Astrocyte of the cerebellum (primary cell): ENCODE data around the gene EXOC6B.

Source experiments
- DNase-seq: peaks from one replicate; pipeline ENCODE4 v3.0.0-alpha.2; 2011; ENCODE audit warnings: low read depth
- H3K4me3 ChIP-seq: 2 replicates; pipeline ENCODE4 v1.5.1; 2011; ENCODE audit warnings: mild to moderate bottlenecking, low read depth, low read length, moderate library complexity
- in situ Hi-C: cut with HindIII; loops from 2 replicates; pipeline ENCODE4 v1.10.0; 2017; ENCODE audit warnings: low sequenced_read_pairs
- TF ChIP-seq, protein P1 (sequence below): IDR thresholded peaks from 2 replicates; pipeline ENCODE4 v1.5.1; 2012; ENCODE audit warnings: low read length, low read depth, moderate library complexity, mild to moderate bottlenecking; ENCODE audit errors: missing control alignments

EXOC6B gene

DNA sequence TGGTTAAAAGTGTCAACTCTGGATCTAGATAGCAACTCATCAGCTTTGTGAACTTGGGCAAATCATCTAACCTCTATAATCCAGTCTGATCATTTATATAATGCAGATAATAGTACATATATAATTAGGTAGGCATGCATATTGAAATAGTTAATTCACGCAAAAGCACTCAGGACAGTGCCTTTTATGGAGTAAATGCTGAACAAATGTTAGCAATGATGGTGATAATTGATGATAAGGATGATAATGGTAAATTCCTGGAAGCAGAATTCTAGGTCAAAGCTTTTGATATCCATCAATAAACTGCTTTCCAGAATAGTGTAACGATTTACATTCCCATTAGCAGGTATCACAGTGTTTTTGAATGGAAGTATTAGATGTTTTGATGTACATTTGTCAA is 618.5 kb downstream of the EXOC6B start:
- in situ Hi-C loops = no loop called here
- TF ChIP-seq, protein P1, sequence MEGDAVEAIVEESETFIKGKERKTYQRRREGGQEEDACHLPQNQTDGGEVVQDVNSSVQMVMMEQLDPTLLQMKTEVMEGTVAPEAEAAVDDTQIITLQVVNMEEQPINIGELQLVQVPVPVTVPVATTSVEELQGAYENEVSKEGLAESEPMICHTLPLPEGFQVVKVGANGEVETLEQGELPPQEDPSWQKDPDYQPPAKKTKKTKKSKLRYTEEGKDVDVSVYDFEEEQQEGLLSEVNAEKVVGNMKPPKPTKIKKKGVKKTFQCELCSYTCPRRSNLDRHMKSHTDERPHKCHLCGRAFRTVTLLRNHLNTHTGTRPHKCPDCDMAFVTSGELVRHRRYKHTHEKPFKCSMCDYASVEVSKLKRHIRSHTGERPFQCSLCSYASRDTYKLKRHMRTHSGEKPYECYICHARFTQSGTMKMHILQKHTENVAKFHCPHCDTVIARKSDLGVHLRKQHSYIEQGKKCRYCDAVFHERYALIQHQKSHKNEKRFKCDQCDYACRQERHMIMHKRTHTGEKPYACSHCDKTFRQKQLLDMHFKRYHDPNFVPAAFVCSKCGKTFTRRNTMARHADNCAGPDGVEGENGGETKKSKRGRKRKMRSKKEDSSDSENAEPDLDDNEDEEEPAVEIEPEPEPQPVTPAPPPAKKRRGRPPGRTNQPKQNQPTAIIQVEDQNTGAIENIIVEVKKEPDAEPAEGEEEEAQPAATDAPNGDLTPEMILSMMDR = no peak
- H3K4me3 ChIP-seq = no peak overlapping the region
- no peak for DNase-seq

DNA sequence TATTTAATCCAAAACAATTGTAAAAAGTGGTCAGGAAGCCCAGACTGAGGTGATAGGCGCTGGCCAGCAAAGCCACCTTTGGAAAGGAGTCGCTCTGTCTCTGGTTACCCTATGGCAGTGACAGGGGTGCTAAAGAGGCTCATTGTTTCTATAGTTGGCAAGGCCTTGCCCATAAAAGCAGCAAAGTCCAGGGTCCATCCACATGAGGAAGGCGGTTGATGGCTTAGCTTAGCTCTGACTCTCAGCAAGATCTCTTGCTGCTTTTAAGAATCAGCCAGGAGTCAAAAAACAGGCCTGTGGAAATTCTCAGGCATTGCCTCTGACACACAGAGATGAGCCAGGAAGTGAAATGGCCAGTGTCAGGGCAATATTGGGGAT is 620.3 kb downstream of the EXOC6B start:
- in situ Hi-C loops = no loop called here
- TF ChIP-seq, protein P1 = no peak
- DNase-seq = no peak
- no peak overlapping the region for H3K4me3 ChIP-seq

DNA sequence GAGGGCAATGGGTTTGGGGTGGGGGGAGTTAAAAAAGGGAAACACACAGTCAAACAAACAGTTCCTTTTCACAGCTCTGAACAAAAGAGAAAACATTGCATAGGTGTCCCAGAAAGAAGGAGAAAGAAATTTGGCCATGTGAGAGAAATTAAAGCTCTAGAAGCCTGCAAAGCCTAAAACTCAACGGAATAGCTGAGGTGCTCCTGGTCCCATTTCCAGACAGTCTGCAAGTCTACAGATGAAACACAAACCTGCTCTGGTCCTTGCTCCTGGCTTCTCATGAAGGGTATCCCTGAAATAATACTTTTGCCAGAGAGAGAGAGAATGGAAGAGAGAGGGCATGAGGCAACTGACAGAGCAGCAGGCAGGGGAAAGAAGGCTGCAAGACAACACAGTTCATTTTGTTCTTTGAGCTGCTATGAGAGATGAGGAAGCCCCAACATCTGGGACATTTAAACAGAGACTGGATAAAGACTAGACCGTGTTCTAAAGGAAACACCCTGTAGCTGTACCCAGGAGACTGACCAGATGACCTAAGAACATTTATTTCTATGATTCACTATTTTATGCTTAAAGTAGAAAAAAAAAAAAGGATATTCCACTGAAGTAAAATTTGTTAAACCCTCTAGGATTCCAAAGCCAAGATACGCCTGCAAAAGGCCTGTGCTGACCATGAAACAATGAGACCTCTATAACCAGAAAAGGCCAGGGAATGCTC is 620.9 kb downstream of the EXOC6B start:
- in situ Hi-C loops = no loop called here
- no peak overlapping the region for H3K4me3 ChIP-seq
- TF ChIP-seq, protein P1 = no peak
- no peak for DNase-seq

DNA sequence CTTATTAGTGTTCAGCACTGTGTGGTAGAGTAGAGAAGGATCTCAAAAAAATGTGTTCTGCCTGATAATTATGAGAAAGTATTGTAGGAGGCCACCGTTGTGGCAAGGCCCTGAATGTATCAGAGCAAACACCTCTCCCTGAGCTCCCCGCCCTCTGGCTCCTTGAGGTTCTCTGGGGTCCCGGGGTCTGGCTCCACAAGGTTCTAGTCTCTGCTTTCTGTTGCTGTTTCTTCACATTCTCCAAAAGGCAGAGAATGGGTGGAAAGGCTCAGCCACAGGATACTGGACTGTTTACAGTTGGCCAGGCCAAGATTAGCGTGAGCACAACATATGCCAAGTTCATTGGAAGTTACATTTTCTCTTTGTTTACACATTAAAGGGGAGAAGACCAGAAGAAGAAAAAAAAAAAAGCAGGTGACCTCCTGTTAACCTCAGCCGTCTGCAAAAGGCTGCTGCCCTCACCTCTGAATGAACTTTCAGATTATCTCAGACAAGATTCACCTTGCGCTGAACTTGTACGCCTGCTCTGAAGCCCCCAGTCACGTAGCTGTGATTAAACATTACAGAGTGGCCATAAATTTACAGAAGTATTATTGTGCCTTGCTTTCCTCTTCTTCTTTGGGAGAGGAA is 621.6 kb downstream of the EXOC6B start:
- no peak overlapping the region for H3K4me3 ChIP-seq
- TF ChIP-seq, protein P1 = no peak
- no peak for DNase-seq
- in situ Hi-C loops = no loop called here

DNA sequence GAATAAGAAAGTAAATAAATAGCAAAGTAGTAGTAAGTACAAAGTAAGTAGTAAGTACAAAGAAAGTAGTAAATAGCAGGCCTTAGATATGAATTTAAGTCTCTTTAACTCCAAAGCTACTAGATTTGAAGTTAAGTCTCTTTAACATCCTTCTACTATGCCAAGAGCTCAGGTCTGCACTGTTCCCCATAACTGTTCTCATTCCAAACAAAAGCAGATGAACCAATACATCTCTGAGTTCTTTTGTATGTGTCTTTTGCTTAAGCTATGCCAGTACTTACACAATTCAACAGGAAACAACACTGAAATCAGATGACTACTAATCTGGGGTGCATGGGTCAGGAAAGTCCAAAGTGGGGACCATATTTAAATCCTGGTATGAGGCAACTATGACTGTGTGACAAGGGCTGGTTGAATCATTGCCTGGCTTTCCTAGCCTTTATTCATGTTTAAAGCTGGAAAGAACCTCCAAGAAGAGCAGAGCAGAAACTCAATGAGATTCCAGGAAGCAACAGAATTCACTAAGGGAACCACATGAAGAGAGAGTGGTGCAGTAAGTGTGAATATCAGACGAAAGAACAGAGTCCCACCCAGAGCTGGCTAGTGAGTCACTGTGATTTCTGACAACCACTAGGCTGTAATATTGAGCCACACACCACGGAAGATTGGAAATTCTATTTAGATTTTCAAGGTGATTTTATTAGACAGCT is 627.1 kb downstream of the EXOC6B start:
- no peak overlapping the region for H3K4me3 ChIP-seq
- no peak for DNase-seq
- TF ChIP-seq, protein P1 = peak; percentile 42

DNA sequence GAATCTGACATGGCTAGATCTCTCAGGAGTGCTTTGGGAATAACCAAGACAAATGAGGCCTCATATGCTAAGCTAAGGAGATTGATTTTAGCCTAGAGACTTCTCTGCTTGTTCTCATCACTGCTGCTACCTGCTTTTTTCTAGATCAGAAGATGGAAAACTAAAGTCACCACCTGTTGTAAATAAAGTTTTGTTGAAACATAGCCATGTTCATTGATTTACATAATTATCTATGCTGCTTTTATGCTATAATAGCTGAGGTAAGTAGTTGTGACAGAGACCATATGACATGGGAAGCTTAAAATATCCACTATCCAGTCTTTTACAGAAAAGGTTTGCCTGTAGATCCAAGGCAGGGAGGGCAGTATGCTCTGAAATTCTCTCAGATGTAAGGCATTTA is 632.1 kb downstream of the EXOC6B start:
- in situ Hi-C loops = loop anchor here (25.0 kb wide), 1 partner anchor 394 kb away; no protein-coding TSS in a partner anchor
- DNase-seq = no peak
- TF ChIP-seq, protein P1 = no peak
- no peak overlapping the region for H3K4me3 ChIP-seq

More for the DNA sequence above, 627.1 kb downstream of the EXOC6B start:
- in situ Hi-C loops = loop anchor here (25.0 kb wide), 1 partner anchor 389 kb away; no protein-coding TSS in a partner anchor
